ENCODE measurements around the gene NT5E.

NT5E gene

GRCh38 chr6:85460921-85461797 lies 11.3 kb downstream of the NT5E start:
- no peak for DNase-seq

GRCh38 chr6:85461798-85462170 lies 11.9 kb downstream of the NT5E start:
- no peak for DNase-seq

GRCh38 chr6:85462673-85463072 lies 12.8 kb downstream of the NT5E start:
- DNase-seq: no peak

- DNase-seq: no peak
Measured at GRCh38 chr6:85463621-85464259, 13.9 kb downstream of the NT5E start.

GRCh38 chr6:85464260-85464644 lies 14.4 kb downstream of the NT5E start:
- no peak for DNase-seq

- no peak for DNase-seq
Measured at GRCh38 chr6:85464722-85465150, 14.9 kb downstream of the NT5E start.

GRCh38 chr6:85465762-85466161 lies 15.9 kb downstream of the NT5E start:
- no peak for DNase-seq

GRCh38 chr6:85468326-85468725 lies 18.4 kb downstream of the NT5E start:
- no peak for DNase-seq

- DNase-seq: no peak
Measured at GRCh38 chr6:85469276-85470022, 19.6 kb downstream of the NT5E start.

- DNase-seq: no peak
Measured at GRCh38 chr6:85470023-85470410, 20.1 kb downstream of the NT5E start.

GRCh38 chr6:85472744-85473143 lies 22.9 kb downstream of the NT5E start:
- no peak for DNase-seq

GRCh38 chr6:85473748-85474147 lies 23.9 kb downstream of the NT5E start:
- no peak for DNase-seq

GRCh38 chr6:85476532-85476931 lies 26.6 kb downstream of the NT5E start:
- DNase-seq: no peak

GRCh38 chr6:85479208-85479607 lies 29.3 kb downstream of the NT5E start:
- DNase-seq: no peak

GRCh38 chr6:85482206-85482904 lies 32.5 kb downstream of the NT5E start:
- no peak for DNase-seq

- no peak for DNase-seq
Measured at GRCh38 chr6:85482905-85483700, 33.2 kb downstream of the NT5E start.

GRCh38 chr6:85483846-85484245 lies 34.0 kb downstream of the NT5E start:
- no peak for DNase-seq

GRCh38 chr6:85484948-85485347 lies 35.1 kb downstream of the NT5E start:
- no peak for DNase-seq

- no peak for DNase-seq
Measured at GRCh38 chr6:85490516-85491248, 40.8 kb downstream of the NT5E start.

GRCh38 chr6:85493389-85493788 lies 43.5 kb downstream of the NT5E start:
- DNase-seq: no peak
